Amniotic epithelial cell (primary cell): ENCODE data around the gene HARS2.
"Not testable (repeated sequence)": the region's sequence is repeated elsewhere in the genome, so short reads cannot be mapped to it uniquely, and the experiment has no call there.

Experiments
- DNase-seq: peaks from one replicate; pipeline ENCODE4 v3.0.0-alpha.2; 2010; ENCODE audit warnings: low read depth

Gene HARS2

GRCh38 chr5:140690941-140691924 lies at the start of gene HARS2, which contains the start of gene HARS1:
HARS2 (plus strand) TSS chr5:140691455; CDS start chr5:140691649, 194 bp downstream.
HARS1 (minus strand) TSS chr5:140691370; CDS start chr5:140691304, 66 bp downstream.
- peak; percentile 96 for DNase-seq

GRCh38 chr5:140641716-140642115 lies 49.5 kb upstream of the HARS2 start:
- no peak for DNase-seq

GRCh38 chr5:140642718-140643117 lies 48.5 kb upstream of the HARS2 start:
- peak; percentile 93 for DNase-seq

- DNase-seq, result no peak
Measured at GRCh38 chr5:140647042-140647419, 44.2 kb upstream of the HARS2 start.

GRCh38 chr5:140658870-140659269 lies 32.4 kb upstream of the HARS2 start:
- DNase-seq, result no peak

GRCh38 chr5:140660371-140660770 lies 30.9 kb upstream of the HARS2 start:
- not testable (repeated sequence) for DNase-seq

- no peak for DNase-seq
Measured at GRCh38 chr5:140664030-140664358, 27.3 kb upstream of the HARS2 start.

GRCh38 chr5:140664359-140665119 lies 26.7 kb upstream of the HARS2 start, which contains the start of gene WDR55:
WDR55 (plus strand) TSS chr5:140664904; CDS start chr5:140664913, 9 bp downstream.
- DNase-seq, result peak; percentile 88

- DNase-seq, result not testable (repeated sequence)
Measured at GRCh38 chr5:140671035-140671434, 20.2 kb upstream of the HARS2 start.

- no peak for DNase-seq
Measured at GRCh38 chr5:140671472-140672125, 19.7 kb upstream of the HARS2 start.

- peak; percentile 34 for DNase-seq
Measured at GRCh38 chr5:140672455-140673186, 18.6 kb upstream of the HARS2 start.

GRCh38 chr5:140673187-140673976 lies 17.9 kb upstream of the HARS2 start, which contains the start of gene DND1:
DND1 (minus strand) TSS chr5:140673576; CDS start chr5:140673542, 34 bp downstream.
- no peak for DNase-seq

GRCh38 chr5:140674211-140674610 lies 17.0 kb upstream of the HARS2 start:
- no peak for DNase-seq

- no peak for DNase-seq
Measured at GRCh38 chr5:140674629-140675028, 16.6 kb upstream of the HARS2 start.

- DNase-seq, result no peak
Measured at GRCh38 chr5:140677947-140678346, 13.3 kb upstream of the HARS2 start.

GRCh38 chr5:140678993-140679392 lies 12.3 kb upstream of the HARS2 start:
- no peak for DNase-seq

GRCh38 chr5:140690376-140690932 lies 801 bp upstream of the HARS2 start:
- DNase-seq, result no peak

- peak; percentile 20 for DNase-seq
Measured at GRCh38 chr5:140694276-140694675, 3.0 kb downstream of the HARS2 start.

GRCh38 chr5:140696891-140697492 lies 5.7 kb downstream of the HARS2 start:
- DNase-seq, result no peak
